Peyer's patch (tissue), 4 donors: ENCODE data around the gene ERAL1. TPM values are rescaled to one million over a fixed set of nuclear protein-coding genes. Genes with fewer than 3 reads are reported as not detected.

Experiments
- DNase-seq, 3 donors: peaks; one replicate each; pipeline ENCODE4 v3.0.0-alpha.2; 2017 to 2019
- H3K27ac ChIP-seq, 4 donors: fragments of 200-600 bp; sonication (generic); one replicate each; pipeline ENCODE4 v1.5.1; 2016 to 2019
- H3K27me3 ChIP-seq, 2 donors: fragments of 200-600 bp; sonication (generic); one replicate each; pipeline ENCODE4 v1.5.1; 2019
- H3K36me3 ChIP-seq, 3 donors: fragments of 200-600 bp; sonication (generic); one replicate each; pipeline ENCODE4 v1.5.1; 2016 to 2019
- H3K4me1 ChIP-seq, 4 donors: fragments of 200-600 bp; sonication (generic); one replicate each; pipeline ENCODE4 v1.5.1; 2016 to 2019
- H3K4me3 ChIP-seq, 4 donors: fragments of 200-600 bp; sonication (generic); 1 replicate in 3 of 4; 2 replicates in 1 of 4; pipeline ENCODE4 v1.5.1; 2016 to 2019; ENCODE audit warnings: mild to moderate bottlenecking in 1 of 4
- H3K9me3 ChIP-seq, 4 donors: fragments of 200-600 bp; sonication (generic); one replicate each; pipeline ENCODE4 v1.5.1; 2016 to 2019; ENCODE audit warnings: mild to moderate bottlenecking in 1 of 4
- CTCF ChIP-seq, 6 experiments: fragments of 450-650 bp in 4 of 6; fragments of 200-600 bp in 2 of 6; sonication (generic) in 1 of 6; IDR thresholded peaks; one replicate each; pipeline ENCODE4 v1.5.1; 2017 to 2019; ENCODE audit warnings: antibody characterized with exemption in 6 of 6, mild to moderate bottlenecking in 3 of 6, moderate library complexity in 1 of 6
- POLR2A ChIP-seq, 2 donors: fragments of 450-650 bp; IDR thresholded peaks; one replicate each; pipeline ENCODE4 v1.5.1; 2017; ENCODE audit warnings: antibody characterized with exemption in 2 of 2, mild to moderate bottlenecking in 2 of 2, moderate library complexity in 2 of 2
- total RNA-seq, 4 donors: library from RNA; depleted of rRNA; stranded (reverse); fragments of >200 nt; gene quantifications; one replicate each; pipeline ENCODE4 v1.1.0, GENCODE V29; 2016

ERAL1 gene
- total RNA-seq, 4 donors from 2014 or later = 43.8 to 118 (median 51.0) TPM

GRCh38 chr17:28878158-28878910 is 23.5 kb downstream of the ERAL1 start:
- DNase-seq = no peak
- H3K27me3 ChIP-seq = no peaks in the 10 kb centered on the region
- no peaks in the 10 kb centered on the region for H3K4me1 ChIP-seq
- no peaks in the 10 kb centered on the region for H3K9me3 ChIP-seq
- H3K4me3 ChIP-seq = no peak overlapping the region
- TF ChIP-seq POLR2A (IDR thresholded peaks at IDR 0.05) (no peak), CTCF (IDR thresholded peaks at IDR 0.05) (no peak)
- no peak overlapping the region for H3K27ac ChIP-seq
- peaks cover 0 to 46% (median 0%) of the 10 kb centered on the region in 3 donors for H3K36me3 ChIP-seq

GRCh38 chr17:28878981-28879380 is 24.2 kb downstream of the ERAL1 start:
- Histone ChIP-seq H3K9me3 (no peaks in the 10 kb centered on the region), H3K36me3 (peaks cover 0 to 52% (median 0%) of the 10 kb centered on the region in 3 donors), H3K27ac (no peak overlapping the region), H3K4me1 (no peaks in the 10 kb centered on the region), H3K4me3 (no peak overlapping the region), H3K27me3 (no peaks in the 10 kb centered on the region)
- peak in 2 of 3 donors; percentile 64 to 75 for DNase-seq
- TF ChIP-seq CTCF (IDR thresholded peaks at IDR 0.05) (peak in 3 of 6 experiments; percentile 74 to 76 (median 74)), POLR2A (IDR thresholded peaks at IDR 0.05) (no peak)

- DNase-seq = no peak
- TF ChIP-seq POLR2A (IDR thresholded peaks at IDR 0.05) (no peak), CTCF (IDR thresholded peaks at IDR 0.05) (no peak)
These were observed 25.2 kb downstream of the ERAL1 start for GRCh38 chr17:28879886-28880571.

GRCh38 chr17:28880572-28880945 is 25.7 kb downstream of the ERAL1 start:
- Histone ChIP-seq H3K4me1 (no peaks in the 10 kb centered on the region), H3K27ac (no peak overlapping the region), H3K27me3 (no peaks in the 10 kb centered on the region), H3K36me3 (peaks cover 0 to 67% (median 0%) of the 10 kb centered on the region in 3 donors), H3K4me3 (no peak overlapping the region), H3K9me3 (no peaks in the 10 kb centered on the region)
- TF ChIP-seq CTCF (IDR thresholded peaks at IDR 0.05) (no peak), POLR2A (IDR thresholded peaks at IDR 0.05) (no peak)
- DNase-seq = no peak

More at GRCh38 chr17:28879886-28880571, 25.2 kb downstream of the ERAL1 start:
- Histone ChIP-seq H3K36me3 (peaks cover 0 to 62% (median 0%) of the 10 kb centered on the region in 3 donors), H3K4me3 (no peak overlapping the region), H3K4me1 (no peaks in the 10 kb centered on the region), H3K27ac (no peak overlapping the region), H3K9me3 (no peaks in the 10 kb centered on the region), H3K27me3 (no peaks in the 10 kb centered on the region)

- peaks cover 0 to 69% (median 0%) of the 10 kb centered on the region in 3 donors for H3K36me3 ChIP-seq
- DNase-seq = no peak
- H3K4me1 ChIP-seq = no peaks in the 10 kb centered on the region
- H3K27ac ChIP-seq = no peak overlapping the region
- no peak overlapping the region for H3K4me3 ChIP-seq
- TF ChIP-seq POLR2A (IDR thresholded peaks at IDR 0.05) (no peak), CTCF (IDR thresholded peaks at IDR 0.05) (no peak)
- H3K27me3 ChIP-seq = no peaks in the 10 kb centered on the region
- H3K9me3 ChIP-seq = no peaks in the 10 kb centered on the region
These were observed 26.8 kb downstream of the ERAL1 start for GRCh38 chr17:28881533-28882056.
